GM10248 (cell line): Measurements from ENCODE around the gene CHST6.
"Not testable (repeated sequence)": the region's sequence is repeated elsewhere in the genome, so short reads cannot be mapped to it uniquely, and the experiment has no call there.

Experiments
- CTCF ChIA-PET: fragments of 300-600 bp; sonication (Branson Sonifier 250); formaldehyde crosslinking; extraction: SDS; loops from one replicate; lab custom pipeline; 2021; ENCODE audit warnings: antibody characterized with exemption; lab: Yijun Ruan, JAX
- POLR2A ChIA-PET: fragments of 350-650 bp; sonication (Branson Sonifier 250); formaldehyde crosslinking; extraction: SDS; loops from one replicate; lab custom pipeline; 2020; ENCODE audit warnings: antibody characterized with exemption; lab: Yijun Ruan, JAX
- DNase-seq: peaks from one replicate; pipeline ENCODE4 v3.0.0; 2012; ENCODE audit errors: extremely low spot score
- TF ChIP-seq, protein P1 (sequence below): IDR thresholded peaks from 2 replicates; pipeline ENCODE4 v1.5.1; 2012; ENCODE audit warnings: mild to moderate bottlenecking, low read depth; ENCODE audit errors: extremely low read depth, missing control alignments, control extremely low read depth

CHST6 gene

DNA sequence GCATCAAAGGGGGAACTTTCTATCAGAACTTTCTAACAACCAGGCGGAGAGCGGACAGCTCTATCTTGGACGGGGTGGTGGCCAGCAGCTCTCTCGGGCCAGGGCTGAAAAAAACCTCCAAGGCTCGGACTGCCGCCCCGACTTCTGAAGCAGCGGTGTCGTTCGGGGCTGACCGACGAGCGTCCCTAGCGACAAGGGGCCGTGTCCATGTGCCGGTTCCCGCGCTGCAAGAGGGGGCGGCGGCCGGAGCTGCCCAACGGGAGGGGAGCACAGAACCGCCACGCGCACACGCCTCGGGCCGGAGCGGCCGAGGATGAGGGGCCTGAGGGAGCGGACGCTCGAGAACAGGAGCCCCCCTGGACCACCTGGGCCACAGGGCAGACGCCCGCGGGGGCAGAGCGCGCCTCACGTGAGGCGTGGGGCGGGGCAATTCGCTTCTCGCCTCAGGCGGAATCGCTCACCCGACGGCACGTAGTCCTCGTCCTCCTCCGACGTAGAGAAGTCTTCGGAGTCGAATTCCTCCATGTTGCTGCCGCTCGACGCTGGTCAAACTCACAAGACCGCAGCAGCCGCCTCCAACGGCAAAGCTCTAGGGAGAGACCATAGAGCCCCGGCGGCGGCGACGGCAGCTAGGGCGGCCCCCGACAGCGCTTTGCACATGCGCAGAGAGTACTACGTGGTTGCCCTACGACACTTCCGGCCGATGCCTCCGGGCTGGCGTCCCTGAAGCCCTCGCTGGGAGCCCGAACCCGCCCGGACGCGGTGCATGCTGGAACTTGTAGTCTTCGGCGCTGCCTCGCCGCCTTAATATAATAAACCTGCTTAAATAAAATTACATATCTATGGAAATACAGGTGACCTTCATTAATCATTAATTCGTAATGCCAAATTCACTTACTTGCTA, 62.2 kb downstream of the CHST6 start, which contains the start of gene CFDP1:
TSS of gene CFDP1 (minus strand) at position 676 of the 904 bp plus-strand sequence. CDS start at position 525, 151 bp downstream.
- peak; percentile 98 for DNase-seq
- TF ChIP-seq, protein P1, sequence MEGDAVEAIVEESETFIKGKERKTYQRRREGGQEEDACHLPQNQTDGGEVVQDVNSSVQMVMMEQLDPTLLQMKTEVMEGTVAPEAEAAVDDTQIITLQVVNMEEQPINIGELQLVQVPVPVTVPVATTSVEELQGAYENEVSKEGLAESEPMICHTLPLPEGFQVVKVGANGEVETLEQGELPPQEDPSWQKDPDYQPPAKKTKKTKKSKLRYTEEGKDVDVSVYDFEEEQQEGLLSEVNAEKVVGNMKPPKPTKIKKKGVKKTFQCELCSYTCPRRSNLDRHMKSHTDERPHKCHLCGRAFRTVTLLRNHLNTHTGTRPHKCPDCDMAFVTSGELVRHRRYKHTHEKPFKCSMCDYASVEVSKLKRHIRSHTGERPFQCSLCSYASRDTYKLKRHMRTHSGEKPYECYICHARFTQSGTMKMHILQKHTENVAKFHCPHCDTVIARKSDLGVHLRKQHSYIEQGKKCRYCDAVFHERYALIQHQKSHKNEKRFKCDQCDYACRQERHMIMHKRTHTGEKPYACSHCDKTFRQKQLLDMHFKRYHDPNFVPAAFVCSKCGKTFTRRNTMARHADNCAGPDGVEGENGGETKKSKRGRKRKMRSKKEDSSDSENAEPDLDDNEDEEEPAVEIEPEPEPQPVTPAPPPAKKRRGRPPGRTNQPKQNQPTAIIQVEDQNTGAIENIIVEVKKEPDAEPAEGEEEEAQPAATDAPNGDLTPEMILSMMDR: peak; percentile 2
- POLR2A ChIA-PET: interaction anchor here (0.8 to 1.1 kb wide), 2 partner anchors 12 to 26 kb away, joined by 3 to 4 read pairs; no protein-coding TSS in a partner anchor
- CTCF ChIA-PET: interaction anchor here (0.5 to 2.6 kb wide), 16 partner anchors 11 to 84 kb away, joined by 3 to 23 read pairs (median 4); partner anchors contain the start of gene TMEM170A

DNA sequence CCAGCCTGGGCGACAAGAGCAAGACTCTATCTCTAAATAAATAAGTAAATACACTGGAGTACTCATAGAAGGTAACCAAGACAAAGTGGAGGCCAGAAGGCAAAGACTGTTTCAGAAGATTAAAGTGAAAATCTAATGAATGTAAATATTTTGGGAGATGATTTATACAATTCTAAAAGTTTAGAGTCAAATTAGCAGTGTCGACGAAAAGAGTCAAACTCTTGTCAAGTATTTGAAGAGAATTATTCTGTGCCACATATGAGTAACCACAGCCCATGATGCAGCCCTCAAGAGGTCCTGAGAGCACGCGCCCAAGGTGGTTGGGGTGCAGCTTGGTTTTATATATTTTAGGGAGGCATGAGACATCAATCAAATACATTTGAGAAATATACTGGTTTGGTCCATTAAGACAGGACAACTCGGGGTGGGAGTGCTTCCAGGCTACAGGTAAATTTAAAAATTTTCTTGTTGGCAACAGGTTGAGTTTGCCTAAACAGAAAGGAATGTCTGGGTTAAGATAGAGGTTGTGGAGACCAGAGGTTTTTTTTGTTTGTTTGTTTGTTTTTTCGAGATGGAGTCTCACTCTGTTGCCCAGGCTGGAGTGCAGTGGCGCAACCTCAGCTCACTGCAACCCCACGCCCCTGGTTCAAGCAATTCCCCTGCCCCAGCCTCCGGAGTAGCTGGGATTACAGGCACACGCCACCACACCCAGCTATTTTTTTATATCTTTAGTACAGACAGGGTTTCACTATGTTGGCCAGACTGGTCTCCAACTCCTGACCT, 65.4 kb downstream of the CHST6 start:
- CTCF ChIA-PET: no interaction called here
- TF ChIP-seq, protein P1: no peak
- no peak for DNase-seq
- POLR2A ChIA-PET: no interaction called here

DNA sequence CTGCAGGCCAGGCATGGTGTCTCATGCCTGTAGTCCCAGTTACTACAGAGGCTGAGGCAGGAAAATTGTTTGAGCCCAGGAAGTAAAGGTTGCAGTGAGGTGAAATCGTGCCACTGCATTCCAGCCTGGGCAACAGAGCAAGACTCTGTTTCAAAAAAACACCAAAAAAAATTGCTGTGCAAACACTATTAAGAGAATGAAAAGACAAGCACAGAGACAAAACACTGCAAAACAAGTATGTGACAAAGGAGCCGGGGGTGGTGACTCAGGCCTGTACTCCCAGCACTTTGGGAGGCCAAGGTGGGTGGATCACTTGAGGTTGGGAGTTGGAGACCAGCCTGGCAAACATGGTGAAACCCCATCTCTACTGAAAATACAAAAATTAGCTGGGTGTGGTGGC, 68.7 kb downstream of the CHST6 start:
- CTCF ChIA-PET, POLR2A ChIA-PET, DNase-seq: not testable (repeated sequence)

DNA sequence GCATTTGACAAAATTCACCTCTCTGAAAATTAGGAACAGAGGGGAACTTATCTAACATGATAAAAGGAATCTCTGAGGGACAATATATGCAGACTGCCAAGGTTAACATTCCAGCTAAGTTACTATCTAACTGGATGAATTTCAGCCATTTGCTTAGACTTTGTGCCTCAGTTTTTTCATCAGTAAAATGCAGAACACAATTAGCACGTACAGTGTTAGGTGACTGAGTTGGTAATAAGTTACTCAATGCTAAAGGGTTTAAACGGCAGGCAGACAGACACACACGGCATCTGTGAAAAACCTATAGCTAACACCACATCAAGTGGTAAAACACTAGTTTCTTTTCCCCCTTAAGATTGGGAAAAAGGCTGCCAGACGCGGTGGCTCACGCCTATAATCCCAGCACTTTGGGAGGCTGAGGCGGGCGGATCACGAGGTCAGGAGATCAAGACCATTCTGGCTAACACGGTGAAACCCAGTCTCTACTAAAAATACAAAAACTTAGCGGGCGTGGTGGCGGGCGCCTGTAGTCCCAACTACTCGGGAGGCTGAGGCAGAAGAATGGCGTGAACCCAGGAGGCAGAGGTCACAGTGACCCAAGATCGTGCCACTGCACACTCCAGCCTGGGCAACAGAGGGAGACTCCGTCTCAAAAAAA, 71.0 kb downstream of the CHST6 start:
- DNase-seq, POLR2A ChIA-PET: not testable (repeated sequence)
- CTCF ChIA-PET: interaction anchor here (1.1 kb wide), 1 partner anchor 225 kb away, joined by 3 read pairs; no protein-coding TSS in a partner anchor

DNA sequence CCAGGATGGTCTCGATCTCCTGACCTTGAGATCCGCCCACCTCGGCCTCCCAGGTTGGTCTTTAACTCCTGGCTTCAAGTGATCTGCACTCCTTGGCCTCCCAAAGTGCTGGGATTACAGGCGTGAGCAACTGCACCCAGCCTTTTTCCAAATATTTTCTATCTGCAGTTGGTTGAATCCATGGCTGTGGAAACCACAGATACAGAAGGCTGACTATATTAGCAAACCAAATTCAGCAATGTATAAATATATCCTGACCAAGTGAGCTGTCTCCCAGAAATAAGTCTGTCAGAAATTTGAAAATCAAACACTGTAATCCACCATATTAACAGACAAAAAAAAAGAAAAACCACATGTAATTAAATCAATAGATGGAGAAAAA, 71.5 kb downstream of the CHST6 start:
- TF ChIP-seq, protein P1: no peak
- CTCF ChIA-PET: interaction anchor here (1.1 kb wide), 1 partner anchor 224 kb away, joined by 3 read pairs; no protein-coding TSS in a partner anchor
- DNase-seq: no peak
- POLR2A ChIA-PET: no interaction called here
